Stimulated activated CD8-positive, alpha-beta memory T cell treated with anti-CD3 and anti-CD28 coated beads, Interleukin-7, amount 100 ng/mL, for 1 hour (primary cell): Measurements from ENCODE around the gene SWSAP1.
"Not testable (repeated sequence)": the region's sequence is repeated elsewhere in the genome, so short reads cannot be mapped to it uniquely, and the experiment has no call there.

ENCODE experiments used
- DNase-seq, 2 donors: peaks; one replicate each; pipeline ENCODE4 v3.0.0-alpha.2; 2020; ENCODE audit warnings: low read depth in 2 of 2

The SWSAP1 gene

DNA sequence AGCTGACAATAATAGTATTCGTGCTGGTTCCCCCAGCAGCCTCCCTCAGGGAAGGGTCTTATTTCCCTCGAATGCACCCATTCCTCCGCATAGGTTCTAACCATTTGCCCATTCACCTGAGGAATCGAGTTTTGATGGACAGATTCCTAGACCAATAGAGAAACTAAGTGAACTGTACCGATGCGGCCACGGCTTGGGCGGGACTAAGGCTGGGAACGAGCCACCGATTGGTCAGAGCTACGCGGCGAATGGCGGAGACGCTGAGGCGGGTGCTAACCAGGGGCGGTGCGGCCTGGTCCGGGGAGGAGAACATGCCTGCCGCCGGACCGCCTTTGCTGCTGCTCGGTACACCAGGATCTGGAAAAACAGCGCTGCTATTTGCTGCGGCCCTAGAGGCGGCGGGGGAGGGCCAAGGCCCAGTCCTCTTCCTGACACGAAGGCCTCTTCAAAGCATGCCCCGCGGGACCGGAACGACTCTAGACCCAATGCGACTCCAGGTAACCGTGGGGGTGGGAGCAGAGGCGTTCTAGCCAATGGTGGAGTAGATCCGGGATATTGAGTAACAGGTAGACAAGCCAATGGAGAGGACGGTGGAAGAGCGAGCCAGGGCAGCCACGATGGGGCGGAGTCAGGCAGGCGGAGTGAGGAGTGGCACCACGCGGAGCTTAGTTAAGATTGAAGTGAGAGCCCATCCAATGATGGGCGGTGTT, at the start of gene SWSAP1:
TSS of gene SWSAP1 (plus strand) at position 234 of the 710 bp plus-strand sequence. CDS start at position 249, 15 bp downstream.
- DNase-seq: peak; percentile 88 to 91

DNA sequence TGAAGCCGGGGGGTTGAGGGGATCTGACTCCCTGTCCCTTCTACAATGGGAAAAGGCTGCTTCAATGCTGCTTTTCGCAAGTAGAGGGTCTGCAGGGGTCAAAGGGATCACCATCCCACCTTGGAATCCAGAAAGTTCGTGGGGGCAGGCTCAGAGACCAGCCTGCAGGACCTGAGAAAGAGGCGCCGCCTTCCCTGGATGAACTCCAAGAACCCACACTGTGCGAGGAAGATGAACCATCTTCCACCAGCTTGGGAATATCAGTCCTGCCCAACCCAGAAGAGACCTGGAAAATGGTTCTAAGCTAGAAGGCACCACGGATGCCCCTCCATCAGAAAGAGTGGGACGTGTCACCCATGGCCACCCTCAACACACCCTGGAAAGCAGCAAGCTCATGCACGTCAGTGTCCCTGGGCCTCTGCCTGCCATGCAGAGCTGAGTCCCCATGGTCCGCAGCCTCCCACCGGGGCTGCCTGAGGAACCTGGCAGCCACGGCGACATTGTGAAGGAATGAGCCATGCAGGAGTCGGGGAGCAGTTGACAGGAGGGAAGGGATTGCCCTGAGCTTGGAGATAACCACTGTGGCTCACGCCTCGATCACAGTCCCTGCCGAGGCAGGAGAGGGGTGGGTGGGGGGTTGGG, 49.6 kb upstream of the SWSAP1 start:
- no peak for DNase-seq

DNA sequence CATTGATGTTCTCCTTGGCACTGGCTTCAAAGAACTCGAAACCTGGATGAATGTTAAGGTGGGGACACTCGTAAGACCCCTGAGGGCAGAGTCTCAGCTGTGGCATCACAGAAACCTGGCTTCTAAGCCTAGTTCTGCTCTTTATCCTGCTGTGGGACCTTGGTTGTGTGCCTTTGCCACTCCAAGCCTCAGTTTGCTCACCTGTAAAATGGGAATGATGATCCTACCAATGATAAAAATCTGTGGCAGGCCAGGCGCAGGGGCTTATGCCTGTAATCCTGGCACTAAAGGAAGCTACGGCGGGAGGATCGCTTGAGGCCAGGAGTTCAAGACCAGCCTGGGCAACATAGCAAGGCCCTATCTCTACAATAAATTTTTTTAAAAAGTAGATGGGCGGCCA, 48.9 kb upstream of the SWSAP1 start:
- DNase-seq: no peak

GRCh38 chr19:11330127-11330526, 44.3 kb upstream of the SWSAP1 start:
- DNase-seq: no peak

DNA sequence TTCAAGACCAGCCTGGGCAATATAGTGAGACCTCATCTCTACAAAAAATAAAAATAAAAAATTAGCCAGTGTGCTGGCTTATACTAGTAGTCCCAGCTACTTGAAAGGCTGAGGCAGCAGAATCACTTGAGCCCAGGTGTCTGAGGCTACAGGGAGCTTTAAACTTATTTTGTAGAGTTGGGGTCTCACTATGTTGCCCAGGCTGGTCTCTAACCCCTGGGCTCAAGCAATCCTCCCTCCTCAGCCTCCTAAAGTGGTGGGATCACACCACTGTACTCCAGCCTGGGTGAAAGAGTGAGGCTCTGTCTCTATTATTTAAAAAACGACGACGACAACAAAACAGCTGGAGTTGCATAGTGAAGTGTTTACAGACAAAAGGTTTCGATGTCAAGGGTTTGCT, 43.0 kb upstream of the SWSAP1 start:
- no peak for DNase-seq

- no peak for DNase-seq
These were observed 41.6 kb upstream of the SWSAP1 start for GRCh38 chr19:11332822-11333221.

DNA sequence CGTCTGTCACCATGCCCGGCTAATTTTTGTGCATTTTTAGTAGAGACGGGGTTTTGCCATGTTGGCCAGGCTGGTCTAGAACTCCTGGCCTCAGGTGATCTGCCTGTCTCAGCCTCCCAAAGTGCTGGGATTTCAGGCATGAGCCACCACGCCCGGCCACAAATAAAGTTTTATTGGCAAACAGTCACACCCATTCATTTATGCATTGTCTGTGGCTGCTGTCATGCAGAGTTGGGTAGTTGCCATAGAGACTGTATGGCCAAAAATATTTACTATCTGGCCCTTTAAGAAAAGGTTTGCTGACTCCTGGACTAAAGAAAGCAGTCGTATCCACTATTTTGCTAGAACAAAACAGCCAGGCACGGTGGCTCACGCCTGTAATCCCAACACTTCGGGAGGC, 40.6 kb upstream of the SWSAP1 start:
- DNase-seq: not testable (repeated sequence)

DNA sequence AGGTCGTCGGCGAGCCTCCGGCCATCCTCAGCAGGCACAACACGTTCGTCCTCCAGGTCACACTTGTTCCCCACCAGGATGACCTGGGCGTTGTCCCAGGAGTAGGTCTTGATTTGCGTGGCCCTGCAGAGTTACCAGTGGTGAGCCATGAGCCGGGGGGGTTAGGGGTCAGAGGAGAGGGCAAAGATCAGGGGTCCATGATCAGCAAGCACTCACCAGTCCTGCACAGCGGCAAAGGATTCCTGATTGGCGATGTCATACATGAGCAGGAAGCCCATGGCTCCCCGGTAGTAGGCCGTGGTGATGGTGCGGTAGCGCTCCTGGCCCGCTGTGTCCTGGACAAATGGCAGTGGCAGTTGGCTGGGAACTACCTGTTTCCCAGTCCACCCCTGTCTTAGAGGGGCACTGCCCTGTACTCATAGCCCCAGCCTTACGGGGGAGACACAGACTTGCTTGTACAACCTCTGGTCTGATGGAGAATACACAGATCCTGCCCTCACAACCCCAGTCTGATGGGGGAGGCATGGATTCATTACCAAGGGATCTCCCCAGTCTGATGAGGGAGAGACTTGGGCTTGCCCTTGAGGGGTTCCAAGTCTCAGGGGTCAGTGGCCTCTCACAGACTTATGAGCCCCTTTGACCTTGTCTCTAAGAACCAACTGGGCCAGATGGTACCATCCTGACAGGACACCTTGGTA, 38.9 kb upstream of the SWSAP1 start:
- DNase-seq: no peak

GRCh38 chr19:11337080-11337479, 37.4 kb upstream of the SWSAP1 start:
- no peak for DNase-seq

GRCh38 chr19:11338121-11338520, 36.3 kb upstream of the SWSAP1 start:
- DNase-seq: no peak

DNA sequence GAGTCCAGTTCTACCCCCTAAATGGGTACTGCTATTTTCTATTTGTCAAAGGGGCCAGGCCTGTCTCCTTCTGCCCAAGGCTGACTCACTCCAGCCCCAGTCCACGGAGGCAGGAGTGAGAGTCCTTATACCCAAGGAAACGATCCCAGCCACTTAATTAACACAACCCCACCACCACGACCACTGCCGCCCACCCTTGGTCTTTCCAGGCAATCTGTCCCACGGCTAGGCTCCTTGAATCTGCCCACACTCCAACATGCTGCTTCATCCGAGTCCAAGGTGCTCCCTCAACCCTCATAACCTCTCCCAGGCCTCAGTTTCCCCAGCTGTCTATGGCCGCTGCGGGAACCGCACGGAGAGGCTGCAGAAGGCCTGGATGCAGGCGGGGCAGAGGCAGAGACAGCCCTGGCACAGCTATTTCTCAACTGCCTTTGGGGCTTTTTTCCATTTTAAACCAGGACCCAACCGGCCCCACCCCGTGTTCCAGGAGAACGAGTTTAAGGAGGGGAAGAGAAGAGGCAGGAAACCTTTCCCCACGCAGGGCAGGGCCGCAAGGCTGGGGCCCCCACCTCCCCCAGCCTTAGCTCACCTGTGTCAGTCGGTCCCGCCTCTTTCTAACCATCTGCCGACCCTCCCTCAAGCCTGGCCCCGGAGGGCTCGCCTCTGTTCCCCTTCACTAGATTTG, 35.8 kb upstream of the SWSAP1 start:
- no peak for DNase-seq

DNA sequence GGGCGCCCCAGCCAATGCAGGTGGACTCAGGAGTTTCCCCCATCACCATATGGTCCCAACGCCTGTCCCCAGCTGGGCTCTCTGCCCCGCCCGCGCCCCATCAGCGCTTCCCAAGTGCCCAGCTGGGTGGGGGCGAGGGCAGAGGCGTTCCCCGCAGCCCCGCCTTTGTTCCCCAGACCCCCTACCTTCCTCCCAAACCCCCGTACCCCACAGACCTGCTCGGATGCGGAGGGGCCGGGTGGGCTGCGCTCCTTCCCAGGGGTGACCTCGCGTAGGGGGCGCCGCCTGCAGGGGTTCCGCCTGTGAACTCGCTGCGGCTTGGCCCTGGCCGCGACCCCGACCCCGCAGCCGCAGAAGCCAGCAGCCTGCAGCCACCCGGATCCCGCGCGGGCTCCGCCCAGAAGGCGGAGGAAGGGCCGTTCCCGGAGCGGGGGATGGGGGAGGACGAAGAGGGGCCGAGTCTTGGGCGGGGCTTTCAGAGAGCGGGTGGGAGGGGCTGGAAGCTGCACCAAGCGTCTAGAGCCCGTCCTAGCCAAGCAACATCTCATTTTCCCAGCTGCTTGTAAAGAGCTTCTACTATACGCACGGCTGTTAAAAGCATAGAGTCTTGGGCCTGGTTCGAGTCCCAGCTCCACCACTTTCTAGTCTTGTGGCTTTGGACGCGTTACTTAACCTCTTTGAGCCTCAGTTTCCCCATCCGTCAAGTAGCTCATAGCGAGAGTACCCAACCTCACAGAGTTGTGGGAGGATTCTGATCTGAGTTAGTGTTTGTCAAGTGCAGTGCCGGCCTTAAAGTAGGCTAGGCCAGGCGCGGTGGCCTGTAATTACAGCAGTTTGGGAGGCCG, 35.0 kb upstream of the SWSAP1 start, which contains the start of gene RAB3D:
TSS of gene RAB3D (minus strand) at position 404 of the 845 bp plus-strand sequence. CDS start 2,258 bp downstream, outside the sequence.
- DNase-seq: peak; percentile 48 to 61

DNA sequence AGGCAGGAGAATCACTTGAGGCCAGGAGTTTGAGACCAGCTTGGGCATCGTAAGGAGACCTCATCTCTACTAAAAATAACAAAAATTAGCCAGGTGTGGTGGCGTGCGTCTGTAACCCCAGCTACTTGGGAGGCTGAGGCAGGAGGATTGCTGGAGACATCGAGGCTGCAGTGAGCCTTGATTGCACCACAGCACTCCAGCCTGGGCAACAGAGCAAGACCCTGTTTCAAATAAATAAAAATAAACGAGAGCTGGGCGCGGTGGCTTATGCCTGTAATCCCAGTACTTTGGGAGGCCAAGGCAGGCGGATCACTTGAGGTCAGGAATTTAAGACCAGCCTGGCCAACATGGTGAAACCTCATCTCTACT, 34.4 kb upstream of the SWSAP1 start:
- not testable (repeated sequence) for DNase-seq

DNA sequence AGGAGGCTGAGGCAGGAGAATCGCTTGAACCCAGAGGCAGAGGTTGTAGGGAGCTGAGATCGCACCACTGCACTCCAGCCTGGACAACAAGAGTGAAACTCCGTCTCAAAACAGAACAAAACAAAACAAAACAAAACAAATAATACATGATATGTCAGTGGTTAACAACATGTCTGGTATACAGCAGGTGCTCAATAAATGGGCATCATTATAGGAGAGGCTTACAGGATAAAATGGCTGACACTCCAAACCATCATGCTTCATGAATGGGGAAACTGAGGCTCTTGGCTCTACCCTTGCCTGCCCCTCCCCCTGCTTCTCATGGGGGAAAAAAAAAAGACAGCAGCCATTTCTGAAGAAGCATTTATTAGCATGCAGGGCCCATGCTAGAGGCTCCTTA, 32.0 kb upstream of the SWSAP1 start:
- DNase-seq: no peak

GRCh38 chr19:11345122-11345803, 29.2 kb upstream of the SWSAP1 start:
- DNase-seq: no peak

- DNase-seq: peak; percentile 95 to 97
These were observed 28.1 kb upstream of the SWSAP1 start, which contains the start of the genes CCDC159 and TMEM205 for GRCh38 chr19:11346104-11346940. TSS of gene CCDC159 (plus strand) at chr19:11346519. CDS start at chr19:11346607, 88 bp downstream. TSS of gene TMEM205 (minus strand) at chr19:11346268. CDS start at chr19:11345619, 649 bp downstream.

- no peak for DNase-seq
These were observed 26.9 kb upstream of the SWSAP1 start for GRCh38 chr19:11347546-11348039.

- no peak for DNase-seq
These were observed 25.3 kb upstream of the SWSAP1 start for GRCh38 chr19:11349171-11349570.

GRCh38 chr19:11354102-11354501, 20.4 kb upstream of the SWSAP1 start:
- not testable (repeated sequence) for DNase-seq
